HFF-Myc (cell line): ENCODE measurements around the gene SARM1.

Experiments
- DNase-seq: peaks from one replicate; pipeline ENCODE4 v3.0.0-alpha.2; 2011; ENCODE audit warnings: low read depth; ENCODE audit errors: extremely low read depth
- H3K4me3 ChIP-seq: replicated peaks from 2 replicates; pipeline ENCODE4 v1.5.1; 2011; ENCODE audit warnings: low read depth, mild to moderate bottlenecking, control low read depth, low read length
- CTCF ChIP-seq: IDR thresholded peaks from 2 replicates; pipeline ENCODE4 v1.5.1; 2012; ENCODE audit warnings: mild to moderate bottlenecking, low read depth, low read length, control low read depth; ENCODE audit errors: missing control alignments

Gene SARM1

GRCh38 chr17:28327709-28328108 lies 43.8 kb upstream of the SARM1 start:
- DNase-seq, result no peak
- no peak for TF ChIP-seq CTCF

GRCh38 chr17:28328325-28328724 lies 43.2 kb upstream of the SARM1 start:
- no peak for TF ChIP-seq CTCF
- H3K4me3 ChIP-seq, result no peak overlapping the region
- DNase-seq, result no peak

More at GRCh38 chr17:28327709-28328108, 43.8 kb upstream of the SARM1 start:
- H3K4me3 ChIP-seq, result no peak overlapping the region

- DNase-seq, result no peak
- H3K4me3 ChIP-seq, result no peak overlapping the region
- TF ChIP-seq CTCF, result no peak
Observed at GRCh38 chr17:28330671-28331070, 40.8 kb upstream of the SARM1 start.

- no peak for TF ChIP-seq CTCF
- DNase-seq, result no peak
- H3K4me3 ChIP-seq, result no peak overlapping the region
Observed at GRCh38 chr17:28331891-28332420, 39.5 kb upstream of the SARM1 start.

GRCh38 chr17:28333083-28333746 lies 38.3 kb upstream of the SARM1 start:
- no peak overlapping the region for H3K4me3 ChIP-seq
- DNase-seq, result no peak
- no peak for TF ChIP-seq CTCF

GRCh38 chr17:28334171-28334570 lies 37.3 kb upstream of the SARM1 start:
- peak overlapping the region; percentile 96 for H3K4me3 ChIP-seq
- no peak for DNase-seq

More at GRCh38 chr17:28334171-28334570, 37.3 kb upstream of the SARM1 start:
- TF ChIP-seq CTCF, result no peak
